Measurements from ENCODE around the gene CRHR2. TPM values are rescaled to one million over a fixed set of nuclear protein-coding genes. Genes with fewer than 3 reads are reported as not detected.
A peak's percentile ranks its signal among the peaks of the same experiment; 100 is the strongest.

The CRHR2 gene
- total RNA-seq, 3 donors from 2014 or later: not detected

DNA sequence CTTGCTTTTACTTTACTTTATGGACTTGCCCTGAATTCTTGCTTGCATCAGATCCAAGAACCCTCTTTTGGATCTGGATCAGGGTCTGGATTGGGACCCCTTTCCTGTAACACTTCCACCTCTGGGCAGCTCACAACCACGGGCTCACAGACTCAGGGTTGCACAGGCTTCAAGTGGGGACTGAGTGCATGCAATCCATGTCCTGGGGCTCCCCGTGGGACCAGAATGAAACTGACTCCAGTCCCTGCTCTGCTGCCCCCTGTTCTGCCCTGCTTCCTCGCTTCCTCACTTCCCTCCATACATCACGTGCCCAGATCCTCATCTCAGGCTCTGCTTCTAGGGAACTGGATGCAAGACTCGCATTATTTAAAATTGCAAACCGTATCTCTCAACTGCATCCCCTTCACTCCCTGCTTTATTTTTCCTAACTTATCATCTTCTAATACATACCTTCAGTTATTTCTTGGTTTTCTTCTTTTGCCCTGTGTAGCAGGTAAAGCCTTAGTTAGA lies 46.4 kb upstream of the CRHR2 start:
- intact Hi-C loops (cut with DNase I, micrococcal nuclease): no loop called here
- H3K9me3 ChIP-seq: no peaks in the 10 kb centered on the region
- DNase-seq: no peak
- TF ChIP-seq, protein P1, sequence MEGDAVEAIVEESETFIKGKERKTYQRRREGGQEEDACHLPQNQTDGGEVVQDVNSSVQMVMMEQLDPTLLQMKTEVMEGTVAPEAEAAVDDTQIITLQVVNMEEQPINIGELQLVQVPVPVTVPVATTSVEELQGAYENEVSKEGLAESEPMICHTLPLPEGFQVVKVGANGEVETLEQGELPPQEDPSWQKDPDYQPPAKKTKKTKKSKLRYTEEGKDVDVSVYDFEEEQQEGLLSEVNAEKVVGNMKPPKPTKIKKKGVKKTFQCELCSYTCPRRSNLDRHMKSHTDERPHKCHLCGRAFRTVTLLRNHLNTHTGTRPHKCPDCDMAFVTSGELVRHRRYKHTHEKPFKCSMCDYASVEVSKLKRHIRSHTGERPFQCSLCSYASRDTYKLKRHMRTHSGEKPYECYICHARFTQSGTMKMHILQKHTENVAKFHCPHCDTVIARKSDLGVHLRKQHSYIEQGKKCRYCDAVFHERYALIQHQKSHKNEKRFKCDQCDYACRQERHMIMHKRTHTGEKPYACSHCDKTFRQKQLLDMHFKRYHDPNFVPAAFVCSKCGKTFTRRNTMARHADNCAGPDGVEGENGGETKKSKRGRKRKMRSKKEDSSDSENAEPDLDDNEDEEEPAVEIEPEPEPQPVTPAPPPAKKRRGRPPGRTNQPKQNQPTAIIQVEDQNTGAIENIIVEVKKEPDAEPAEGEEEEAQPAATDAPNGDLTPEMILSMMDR (IDR thresholded peaks at IDR 0.05): no peak
- ATAC-seq: no peak
- H3K4me3 ChIP-seq: no peak overlapping the region
- H3K4me1 ChIP-seq (ENCODE audit: low read depth): no peaks in the 10 kb centered on the region
- H3K36me3 ChIP-seq (ENCODE audit: low read depth): no peaks in the 10 kb centered on the region

DNA sequence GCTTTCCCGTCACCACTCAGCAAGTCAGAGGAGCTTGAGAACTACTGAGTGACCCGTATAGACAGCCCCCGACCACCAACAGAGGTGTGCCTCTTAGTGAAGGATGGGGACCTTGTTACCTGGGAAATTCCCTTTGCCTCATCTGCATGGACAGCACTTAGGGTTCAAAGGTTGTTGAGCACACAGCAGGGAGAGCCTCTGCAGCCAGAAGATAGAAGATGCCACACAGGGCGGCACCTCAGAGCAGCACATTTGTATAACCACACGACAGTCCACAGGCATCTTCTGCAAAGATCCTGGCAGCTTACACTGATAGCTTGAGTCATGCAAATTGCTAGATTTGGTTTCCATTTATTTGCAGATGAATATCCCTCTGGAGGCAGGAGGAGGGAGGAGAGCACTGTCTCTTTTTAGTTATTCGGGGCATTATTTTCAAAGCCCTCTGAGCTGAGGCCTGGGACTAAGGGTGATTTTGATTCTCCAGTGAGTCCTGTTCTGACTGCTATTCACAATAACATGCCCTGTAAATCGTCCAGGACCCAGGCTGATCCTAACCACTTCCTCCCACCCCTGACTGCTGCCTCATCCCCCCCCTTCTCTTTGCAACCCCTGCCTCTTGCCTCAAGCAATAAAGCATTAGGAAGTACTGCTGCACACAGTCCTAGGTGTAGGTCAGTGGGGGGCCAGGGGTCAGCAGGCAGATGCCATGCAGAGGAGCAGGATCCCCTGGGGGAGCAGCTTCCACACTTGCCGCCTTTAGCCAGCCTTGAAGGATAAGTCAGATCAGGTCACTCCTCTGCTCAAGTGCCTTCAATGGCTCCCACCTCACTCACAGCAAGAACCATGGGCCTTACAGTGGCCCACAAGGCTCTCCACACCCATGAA lies 45.0 kb upstream of the CRHR2 start:
- DNase-seq (peak in 1 of 3 donors; percentile 35), ATAC-seq (peak; percentile 81)
- H3K36me3 ChIP-seq (ENCODE audit: low read depth): no peaks in the 10 kb centered on the region
- no peak overlapping the region for H3K4me3 ChIP-seq
- no peaks in the 10 kb centered on the region for H3K4me1 ChIP-seq (ENCODE audit: low read depth)
- intact Hi-C loops (cut with DNase I, micrococcal nuclease): no loop called here
- no peaks in the 10 kb centered on the region for H3K9me3 ChIP-seq
- TF ChIP-seq, protein P1 (IDR thresholded peaks at IDR 0.05): no peak

DNA sequence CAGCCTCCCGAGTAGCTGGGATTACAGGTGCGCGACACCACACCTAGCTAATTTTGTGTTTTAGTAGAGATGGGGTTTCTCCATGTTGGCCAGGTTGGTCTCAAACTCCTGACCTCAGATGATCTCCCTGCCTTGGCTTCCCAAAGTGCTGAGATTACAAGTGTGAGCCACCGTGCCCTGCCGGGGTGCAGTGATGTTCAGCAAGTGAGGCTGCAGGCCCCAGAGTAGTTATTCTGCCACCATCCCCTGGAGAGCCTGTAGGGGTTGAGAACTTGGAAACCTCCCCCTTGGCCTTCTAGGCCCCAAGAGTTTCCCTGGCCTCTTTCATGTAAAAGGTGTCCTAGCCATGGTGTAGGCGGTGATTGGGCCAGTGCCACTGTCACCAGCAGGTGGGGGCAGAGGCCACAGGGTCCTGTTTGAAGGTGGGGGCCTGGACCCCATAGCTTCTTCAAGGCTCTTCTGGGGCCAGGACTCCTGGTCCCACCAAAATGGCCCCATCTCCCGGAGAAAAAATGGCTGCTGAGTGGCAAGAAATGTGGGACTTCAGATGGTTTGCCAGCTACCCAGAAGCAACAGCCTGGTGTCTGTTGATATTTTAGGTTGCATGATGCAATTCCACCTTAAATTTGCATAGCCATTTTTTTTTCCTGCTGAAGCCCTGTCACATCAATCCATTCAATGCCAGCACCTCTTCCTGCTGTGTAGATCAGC lies 44.2 kb upstream of the CRHR2 start:
- intact Hi-C loops (cut with DNase I, micrococcal nuclease): no loop called here
- H3K4me1 ChIP-seq (ENCODE audit: low read depth): no peaks in the 10 kb centered on the region
- no peaks in the 10 kb centered on the region for H3K36me3 ChIP-seq (ENCODE audit: low read depth)
- no peak for DNase-seq
- no peaks in the 10 kb centered on the region for H3K9me3 ChIP-seq
- ATAC-seq: no peak
- H3K4me3 ChIP-seq: no peak overlapping the region
- TF ChIP-seq, protein P1 (IDR thresholded peaks at IDR 0.05): no peak

DNA sequence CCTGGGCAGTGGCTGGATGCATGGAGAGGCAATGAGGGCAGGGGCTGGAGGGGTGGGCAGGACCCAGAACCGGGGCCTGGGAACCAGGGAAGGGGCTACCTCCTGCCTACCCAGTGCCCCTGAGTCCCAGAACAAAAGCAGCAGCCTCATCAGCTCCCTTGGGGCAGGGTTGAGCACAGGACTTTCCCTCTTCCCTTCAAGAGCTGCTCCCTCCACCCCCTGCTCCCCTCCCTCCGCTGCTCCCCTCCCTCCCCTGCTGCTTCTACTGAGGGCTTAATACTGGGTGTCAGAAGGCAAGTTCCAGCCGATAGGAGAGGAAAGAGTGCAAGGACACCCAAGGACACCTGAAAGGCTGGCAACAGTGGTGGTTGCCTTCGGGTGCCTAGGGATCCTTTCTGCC lies 41.5 kb upstream of the CRHR2 start:
- ATAC-seq (no peak), DNase-seq (no peak)

DNA sequence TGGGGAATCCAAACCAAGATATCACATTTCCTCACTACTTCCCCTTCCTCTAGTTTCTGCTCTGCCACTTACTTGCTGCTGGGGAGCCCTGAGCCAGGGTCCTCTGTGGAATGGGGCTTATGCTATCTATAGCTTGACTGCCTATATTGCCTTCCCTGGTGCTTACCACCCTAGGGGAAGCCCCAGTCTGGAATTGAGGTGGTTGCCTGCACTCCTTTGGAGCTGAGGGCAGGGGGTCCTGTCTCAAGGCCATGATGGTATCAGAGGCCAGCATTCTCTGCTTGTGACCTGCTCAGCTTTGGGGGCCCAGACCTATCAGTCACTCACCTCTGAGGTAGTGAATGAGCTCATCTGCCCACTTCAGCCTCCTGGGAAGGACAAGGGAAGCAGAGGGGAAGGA lies 40.4 kb upstream of the CRHR2 start:
- Histone ChIP-seq H3K4me1 (ENCODE audit: low read depth) (no peaks in the 10 kb centered on the region), H3K9me3 (peaks cover 15% of the 10 kb centered on the region), H3K4me3 (no peak overlapping the region), H3K36me3 (ENCODE audit: low read depth) (no peaks in the 10 kb centered on the region)
- TF ChIP-seq, protein P1 (IDR thresholded peaks at IDR 0.05): no peak
- no peak for ATAC-seq
- DNase-seq: no peak
- intact Hi-C loops (cut with DNase I, micrococcal nuclease): no loop called here

More for the DNA sequence above, 41.5 kb upstream of the CRHR2 start:
- no peak overlapping the region for H3K4me3 ChIP-seq
- peaks cover 4% of the 10 kb centered on the region for H3K9me3 ChIP-seq
- no peaks in the 10 kb centered on the region for H3K4me1 ChIP-seq (ENCODE audit: low read depth)
- no peaks in the 10 kb centered on the region for H3K36me3 ChIP-seq (ENCODE audit: low read depth)
- TF ChIP-seq, protein P1 (IDR thresholded peaks at IDR 0.05): no peak
- intact Hi-C loops (cut with DNase I, micrococcal nuclease): no loop called here
